GM12891 (cell line): ENCODE results near the gene PJVK. TPM values are rescaled to one million over a fixed set of nuclear protein-coding genes. Genes with fewer than 3 reads are reported as not detected.
"Not testable (repeated sequence)": the region's sequence is repeated elsewhere in the genome, so short reads cannot be mapped to it uniquely, and the experiment has no call there.

Source experiments
- DNase-seq: peaks from one replicate; pipeline ENCODE4 v3.0.0; 2011; ENCODE audit warnings: low spot score; ENCODE audit not compliant: insufficient read length
- FAIRE-seq: peaks from 2 replicates; lab custom pipeline; 2011; peaks lifted over from hg19 to GRCh38; lab: Jason Lieb, UNC
- PAX5 ChIP-seq: IDR thresholded peaks from 2 replicates; pipeline ENCODE4 v1.6.1; 2011; ENCODE audit warnings: low read length, moderate library complexity, mild to moderate bottlenecking; ENCODE audit not compliant: insufficient read depth, severe bottlenecking
- POLR2A ChIP-seq: IDR thresholded peaks from 2 replicates; pipeline ENCODE4 v1.6.1; 2011; ENCODE audit warnings: low read depth, low read length, control low read depth
- POLR2AphosphoS5 ChIP-seq: IDR thresholded peaks from 2 replicates; pipeline ENCODE4 v1.6.1; 2011; ENCODE audit warnings: low read depth, low read length, control low read depth
- POU2F2 ChIP-seq: IDR thresholded peaks from 2 replicates; pipeline ENCODE4 v1.6.1; 2011; ENCODE audit warnings: low read depth, mild to moderate bottlenecking, control low read depth, low read length, moderate library complexity
- SPI1 ChIP-seq: IDR thresholded peaks from 2 replicates; pipeline ENCODE4 v1.6.1; 2011; ENCODE audit warnings: low read depth, low read length, control low read depth
- TAF1 ChIP-seq: IDR thresholded peaks from 2 replicates; pipeline ENCODE4 v1.6.1; 2011; ENCODE audit warnings: low read depth, low read length, control low read depth
- polyA plus RNA-seq: library from polyadenylated mRNA; unstranded; fragments of >200 nt; gene quantifications from one replicate; pipeline ENCODE4 v1.2.1, GENCODE V29; 2012; ENCODE audit warnings: low read depth, missing spikeins, inconsistent platforms; ENCODE audit not compliant: missing spikeins

Gene PJVK
- polyA plus RNA-seq = 6.1 TPM

- TF ChIP-seq POLR2A (peak; percentile 76), PAX5 (no peak), POLR2AphosphoS5 (peak; percentile 71), SPI1 (no peak), TAF1 (peak; percentile 63), POU2F2 (peak; percentile 68)
- FAIRE-seq = peak; percentile 99
- DNase-seq = peak; percentile 81
Measured at GRCh38 chr2:178450774-178451525, at the start of gene PJVK, which contains the start of gene PRKRA. PJVK (plus strand) TSS chr2:178451378; CDS start chr2:178453410, 2,032 bp downstream. PRKRA (minus strand) TSS chr2:178451175; CDS start chr2:178451030, 145 bp downstream.

GRCh38 chr2:178401994-178402437, 49.2 kb upstream of the PJVK start:
- no peak for TF ChIP-seq PAX5
- TF ChIP-seq SPI1 = no peak
- no peak for TF ChIP-seq TAF1
- no peak for TF ChIP-seq POU2F2
- no peak for TF ChIP-seq POLR2AphosphoS5
- no peak for TF ChIP-seq POLR2A
- no peak for FAIRE-seq

GRCh38 chr2:178403671-178404306, 47.4 kb upstream of the PJVK start:
- FAIRE-seq (no peak), DNase-seq (no peak)
- TF ChIP-seq PAX5 (no peak), POLR2A (no peak), POU2F2 (no peak), TAF1 (no peak), SPI1 (no peak), POLR2AphosphoS5 (no peak)

More at GRCh38 chr2:178401994-178402437, 49.2 kb upstream of the PJVK start:
- DNase-seq = no peak

- TF ChIP-seq POLR2AphosphoS5 (peak; percentile 92), POLR2A (no peak), POU2F2 (peak; percentile 91), SPI1 (no peak), PAX5 (no peak), TAF1 (no peak)
- FAIRE-seq (peak; percentile 100), DNase-seq (peak; percentile 35)
Measured at GRCh38 chr2:178404368-178404767, 46.8 kb upstream of the PJVK start.

GRCh38 chr2:178409261-178409660, 41.9 kb upstream of the PJVK start:
- no peak for TF ChIP-seq TAF1
- no peak for TF ChIP-seq POU2F2
- TF ChIP-seq SPI1 = no peak
- no peak for TF ChIP-seq POLR2A
- TF ChIP-seq PAX5 = no peak
- TF ChIP-seq POLR2AphosphoS5 = no peak
- FAIRE-seq (no peak), DNase-seq (no peak)

- no peak for TF ChIP-seq POLR2AphosphoS5
- TF ChIP-seq PAX5 = no peak
- TF ChIP-seq SPI1 = no peak
- TF ChIP-seq POLR2A = no peak
- no peak for TF ChIP-seq TAF1
- TF ChIP-seq POU2F2 = no peak
- DNase-seq (no peak), FAIRE-seq (peak; percentile 13)
Measured at GRCh38 chr2:178412047-178412446, 39.1 kb upstream of the PJVK start.

GRCh38 chr2:178412453-178412852, 38.7 kb upstream of the PJVK start:
- not testable (repeated sequence) for DNase-seq, FAIRE-seq

GRCh38 chr2:178413472-178414265, 37.5 kb upstream of the PJVK start:
- peak; percentile 78 for TF ChIP-seq POLR2A
- TF ChIP-seq PAX5 = no peak
- peak; percentile 64; the same call in 1 of the 2 replicates for TF ChIP-seq POLR2AphosphoS5
- peak; percentile 29; the same call in 1 of the 2 replicates for TF ChIP-seq TAF1
- TF ChIP-seq SPI1 = no peak
- no peak for TF ChIP-seq POU2F2
- DNase-seq = peak; percentile 35
- FAIRE-seq = peak; percentile 62
